Adrenal gland (tissue), 12 donors: ENCODE data around the gene RFX8. TPM values are rescaled to one million over a fixed set of nuclear protein-coding genes. Genes with fewer than 3 reads are reported as not detected.

Experiments
- DNase-seq, 7 donors: peaks; one replicate each; pipeline ENCODE4 v3.0.0-alpha.2; 2019 to 2020
- H3K27ac ChIP-seq, 5 donors: fragments of 200-600 bp; sonication (generic) in 4 of 5; 1 replicate in 3 of 5; 2 replicates in 2 of 5; pipeline versions ENCODE4 v1.5.1 to v1.8.0; 2016 to 2020; ENCODE audit warnings: mild to moderate bottlenecking in 1 of 5
- H3K27me3 ChIP-seq: fragments of 200-600 bp; 2 replicates; pipeline ENCODE4 v1.8.0; 2021
- H3K36me3 ChIP-seq, 2 donors: fragments of 200-600 bp; replicated peaks in 1 of 2; 1 replicate in 1 of 2; 2 replicates in 1 of 2; pipeline versions ENCODE4 v1.5.1 to v1.8.0; 2018 to 2022
- H3K4me1 ChIP-seq, 2 donors: fragments of 200-600 bp; replicated peaks in 1 of 2; 1 replicate in 1 of 2; 2 replicates in 1 of 2; pipeline versions ENCODE4 v1.5.1 to v1.8.0; 2018 to 2021
- H3K4me3 ChIP-seq, 4 donors: fragments of 200-600 bp; sonication (generic) in 3 of 4; one replicate each; pipeline ENCODE4 v1.5.1; 2016 to 2018
- H3K9me3 ChIP-seq, 3 donors: fragments of 200-600 bp; sonication (generic) in 1 of 3; replicated peaks in 1 of 3; 1 replicate in 2 of 3; 2 replicates in 1 of 3; pipeline versions ENCODE4 v1.5.1 to v1.8.0; 2016 to 2021
- CTCF ChIP-seq, 6 experiments: fragments of 450-650 bp in 4 of 6; fragments of 200-600 bp in 2 of 6; sonication (generic) in 1 of 6; IDR thresholded peaks; 1 replicate in 5 of 6; 2 replicates in 1 of 6; pipeline versions ENCODE4 v1.5.1 to v1.8.0; 2016 to 2021; ENCODE audit warnings: antibody characterized with exemption in 6 of 6, mild to moderate bottlenecking in 2 of 6, moderate library complexity in 1 of 6
- POLR2A ChIP-seq, 2 donors: fragments of 450-650 bp; IDR thresholded peaks; one replicate each; pipeline ENCODE4 v1.6.1; 2017; ENCODE audit warnings: antibody characterized with exemption in 2 of 2, mild to moderate bottlenecking in 2 of 2, moderate library complexity in 1 of 2
- WGBS, 4 donors: extraction: QIAGEN DNeasy Blood & Tissue Kit in 2 of 4; methylation state at CpG; one replicate each; pipeline versions ENCODE4 v1.1.5 to v1.1.7; 2013 to 2017; 5-methylcytosine and 5-hydroxymethylcytosine counted together
- intact Hi-C, 2 donors: fragments of 100-400 bp; cut with DNase I; formaldehyde crosslinking; loops; one replicate each; pipeline versions ENCODE4 v1.14.1 to v1.15.0; 2022 to 2023
- polyA plus RNA-seq, 3 donors: library from polyadenylated mRNA; stranded (reverse); fragments of 200-250 nt in 2 of 3; fragments of 350-450 nt in 1 of 3; fragmentation: Illumina TruSeq in 1 of 3; extraction: RNeasy Lipid Tissue Mini Kit (QIAGEN cat#74804) in 1 of 3; gene quantifications; one replicate each; pipeline ENCODE4 v1.2.3, GENCODE V29; 2013 to 2014
- total RNA-seq, 9 donors: library from RNA; depleted of rRNA in 4 of 9; stranded (reverse); fragments of >200 nt in 4 of 9; fragments of 120-200 nt in 1 of 9; fragmentation: NEBNext Ultra II Directional in 1 of 9; extraction: Animal tissue kit (Norgen Biotek cat#: 25700) in 1 of 9; gene quantifications; one replicate each; pipeline versions ENCODE4 v1.1.0 to v1.2.4, GENCODE V29; 2013 to 2023
- donor health status: healthy with polysubstance abuse.
- donor health status: Bipolar disorder and iron deficiency.
- donor health status: DM: yes; HTN: yes; CAD: no.
- donor health status: DM: no; HTN: no; CAD: no.
- donor health status: DM: no; HTN: no; CAD: no.
- donor health status: DM: yes; HTN: yes; CAD: no.

RFX8 gene
- total and polyA plus RNA-seq, 12 donors, result 0.14 to 21.8 (median 0.74) TPM; not detected in 4

- 81 to 97% (median 89%) methylated on average over 6 of the region's 6 CpGs for WGBS, 4 donors
- Histone ChIP-seq H3K36me3 (no peaks in the 10 kb centered on the region), H3K27me3 (no peaks in the 10 kb centered on the region), H3K9me3 (no peaks in the 10 kb centered on the region), H3K4me3 (no peak overlapping the region), H3K4me1 (no peaks in the 10 kb centered on the region), H3K27ac (no peak overlapping the region)
- no peak for DNase-seq
- TF ChIP-seq CTCF (IDR thresholded peaks at IDR 0.05) (no peak), POLR2A (IDR thresholded peaks at IDR 0.05) (no peak)
- intact Hi-C loops, result no loop called here
Measured at GRCh38 chr2:101492936-101493473, 18.1 kb upstream of the RFX8 start.

DNA sequence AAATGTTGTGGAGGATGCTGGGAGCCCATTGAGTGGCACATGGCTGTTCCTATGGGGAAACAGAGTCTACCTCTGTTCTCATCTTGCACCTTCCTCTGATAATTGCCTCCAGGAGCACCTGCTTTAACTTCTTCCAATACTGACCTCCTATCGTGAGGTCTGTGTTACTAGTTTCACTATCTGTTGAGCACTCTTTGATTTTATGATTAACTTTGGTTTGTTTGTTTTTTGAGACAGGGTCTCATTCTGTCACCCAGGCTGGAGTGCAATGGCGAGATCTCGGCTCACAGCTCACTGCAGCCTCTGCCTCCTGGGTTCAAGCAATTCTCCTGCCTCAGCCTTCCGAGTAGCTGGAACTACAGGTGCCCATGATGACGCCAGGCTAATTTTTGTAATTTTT, 12.1 kb upstream of the RFX8 start:
- H3K27ac ChIP-seq, result no peak overlapping the region
- H3K27me3 ChIP-seq, result no peaks in the 10 kb centered on the region
- H3K9me3 ChIP-seq, result no peaks in the 10 kb centered on the region
- no peaks in the 10 kb centered on the region for H3K4me1 ChIP-seq
- no peak for DNase-seq
- H3K4me3 ChIP-seq, result no peak overlapping the region
- H3K36me3 ChIP-seq, result no peaks in the 10 kb centered on the region
- TF ChIP-seq CTCF (IDR thresholded peaks at IDR 0.05) (no peak), POLR2A (IDR thresholded peaks at IDR 0.05) (no peak)
- intact Hi-C loops, result no loop called here
- 81 to 91% (median 86%) methylated on average over 5 of the region's 5 CpGs for WGBS, 4 donors

DNA sequence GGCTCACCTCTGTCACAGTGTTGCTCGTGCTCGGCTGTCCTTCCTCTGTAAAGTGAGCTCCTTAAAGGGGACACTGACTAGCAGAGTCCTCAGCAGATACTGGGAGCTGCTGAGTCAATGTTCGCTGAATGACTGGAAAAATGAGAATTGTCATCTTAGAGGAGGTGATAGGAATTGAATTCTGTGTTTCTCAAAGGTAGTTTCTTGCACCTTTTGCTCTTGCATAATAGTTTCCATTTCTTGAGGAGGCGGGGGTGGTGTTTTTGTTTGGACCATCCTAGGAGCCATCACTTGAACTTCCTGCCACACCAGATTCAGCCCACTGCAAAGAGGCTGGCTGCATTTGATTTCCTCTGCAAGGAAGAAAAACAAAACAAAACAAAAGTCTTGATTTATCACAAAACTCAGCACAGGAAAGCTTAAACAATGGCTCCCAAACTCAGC, 11.4 kb upstream of the RFX8 start:
- 50 to 64% (median 62%) methylated on average over 4 of the region's 4 CpGs for WGBS, 4 donors

GRCh38 chr2:101485856-101486255, 10.9 kb upstream of the RFX8 start:
- DNase-seq, result no peak
- H3K9me3 ChIP-seq, result no peaks in the 10 kb centered on the region
- H3K4me3 ChIP-seq, result no peak overlapping the region
- H3K27ac ChIP-seq, result no peak overlapping the region
- no peaks in the 10 kb centered on the region for H3K4me1 ChIP-seq
- H3K27me3 ChIP-seq, result no peaks in the 10 kb centered on the region
- 77 to 89% (median 88%) methylated on average over 4 of the region's 4 CpGs for WGBS, 4 donors
- TF ChIP-seq CTCF (IDR thresholded peaks at IDR 0.05), result no peak
- no peak for TF ChIP-seq POLR2A (IDR thresholded peaks at IDR 0.05)
- H3K36me3 ChIP-seq, result no peaks in the 10 kb centered on the region
- intact Hi-C loops, result no loop called here

More for the DNA sequence above, 11.4 kb upstream of the RFX8 start:
- DNase-seq, result no peak
- Histone ChIP-seq H3K27me3 (no peaks in the 10 kb centered on the region), H3K4me3 (no peak overlapping the region), H3K4me1 (no peaks in the 10 kb centered on the region), H3K9me3 (no peaks in the 10 kb centered on the region), H3K36me3 (no peaks in the 10 kb centered on the region), H3K27ac (no peak overlapping the region)
- TF ChIP-seq POLR2A (IDR thresholded peaks at IDR 0.05) (no peak), CTCF (IDR thresholded peaks at IDR 0.05) (no peak)
- intact Hi-C loops, result no loop called here
